ENCODE measurements around the gene SRD5A3. TPM values are rescaled to one million over a fixed set of nuclear protein-coding genes. Genes with fewer than 3 reads are reported as not detected.

Gene SRD5A3
- total and polyA plus RNA-seq, 4 donors = 5.2 to 18.2 (median 9.5) TPM

DNA sequence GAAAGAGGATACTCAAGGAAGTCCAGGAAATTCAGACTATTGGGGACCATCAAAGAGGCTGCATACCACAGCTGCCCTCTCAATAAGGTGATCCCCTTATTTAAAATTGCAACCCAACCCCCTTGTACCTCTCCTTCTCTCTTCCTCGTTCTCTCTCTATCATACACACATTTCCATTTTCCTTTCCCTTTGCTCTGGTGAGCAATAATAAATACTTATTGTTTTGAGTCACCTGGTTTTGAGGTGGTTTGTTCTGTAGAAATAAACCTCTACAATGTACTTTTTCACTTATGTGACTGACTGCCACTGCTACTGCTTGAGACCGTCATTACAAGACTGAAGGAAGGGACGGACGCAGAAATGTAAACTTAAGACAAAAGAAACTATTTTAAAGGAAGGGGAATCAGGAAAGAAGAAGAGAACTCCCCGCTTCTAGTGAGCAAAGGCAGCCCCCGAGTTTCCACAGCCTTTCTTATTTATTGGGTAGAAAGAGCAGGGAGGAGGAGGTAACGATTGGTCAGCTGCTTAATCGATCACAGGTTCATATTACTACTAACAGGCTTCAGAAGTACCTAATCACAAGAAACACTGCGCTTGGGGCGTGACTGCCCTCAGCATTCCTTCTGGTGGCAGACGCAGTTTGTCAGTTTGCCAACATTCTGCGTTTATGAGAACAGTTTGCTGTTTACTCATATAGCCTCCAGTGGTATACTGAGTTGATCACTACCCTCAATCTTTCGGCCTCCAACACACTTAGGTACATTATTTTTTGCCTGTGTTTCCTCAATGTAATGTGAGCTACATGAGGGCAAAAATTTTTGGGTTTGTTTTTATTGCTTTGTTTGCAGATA is 32.8 kb downstream of the SRD5A3 start:
- H3K27ac ChIP-seq (ENCODE audit: low read depth in 1 of 2, low read length in 2 of 2) = no peak overlapping the region

GRCh38 chr4:55380576-55380975 is 34.5 kb downstream of the SRD5A3 start:
- Histone ChIP-seq H3K4me1 (ENCODE audit: control insufficient read depth in 4 of 4, insufficient read depth in 4 of 4, low read length in 3 of 4) (no peaks in the 10 kb centered on the region), H3K4me3 (ENCODE audit: low read depth in 1 of 3, low read length in 3 of 3) (no peak overlapping the region), H3K9me3 (ENCODE audit: control insufficient read depth in 4 of 4, low read length in 3 of 4) (no peaks in the 10 kb centered on the region), H3K27ac (ENCODE audit: low read depth in 1 of 2, low read length in 2 of 2) (no peak overlapping the region), H3K27me3 (ENCODE audit: control insufficient read depth in 4 of 4, insufficient read depth in 4 of 4, low read length in 3 of 4) (no peaks in the 10 kb centered on the region), H3K36me3 (ENCODE audit: control insufficient read depth in 4 of 4, insufficient read depth in 3 of 4, low read depth in 1 of 4, low read length in 3 of 4) (no peaks in the 10 kb centered on the region), H3K9ac (ENCODE audit: low read depth in 1 of 2, low read length in 2 of 2) (no peak overlapping the region)
- WGBS = 80% methylated on average over 2 of the region's 2 CpGs
- TF ChIP-seq EGR1 (IDR thresholded peaks at IDR 0.05; ENCODE audit: low read depth in 2 of 2) = no peak
- TF ChIP-seq ATF3 (IDR thresholded peaks at IDR 0.05) = no peak
- TF ChIP-seq JUND (IDR thresholded peaks at IDR 0.05) = no peak
- no peak for TF ChIP-seq FOXA2 (IDR thresholded peaks at IDR 0.05)
- no peak for TF ChIP-seq NR2F2 (IDR thresholded peaks at IDR 0.05)
- no peak for TF ChIP-seq CTCF (IDR thresholded peaks at IDR 0.05; ENCODE audit: low read depth, low read length, missing input control)
- TF ChIP-seq, protein P1, sequence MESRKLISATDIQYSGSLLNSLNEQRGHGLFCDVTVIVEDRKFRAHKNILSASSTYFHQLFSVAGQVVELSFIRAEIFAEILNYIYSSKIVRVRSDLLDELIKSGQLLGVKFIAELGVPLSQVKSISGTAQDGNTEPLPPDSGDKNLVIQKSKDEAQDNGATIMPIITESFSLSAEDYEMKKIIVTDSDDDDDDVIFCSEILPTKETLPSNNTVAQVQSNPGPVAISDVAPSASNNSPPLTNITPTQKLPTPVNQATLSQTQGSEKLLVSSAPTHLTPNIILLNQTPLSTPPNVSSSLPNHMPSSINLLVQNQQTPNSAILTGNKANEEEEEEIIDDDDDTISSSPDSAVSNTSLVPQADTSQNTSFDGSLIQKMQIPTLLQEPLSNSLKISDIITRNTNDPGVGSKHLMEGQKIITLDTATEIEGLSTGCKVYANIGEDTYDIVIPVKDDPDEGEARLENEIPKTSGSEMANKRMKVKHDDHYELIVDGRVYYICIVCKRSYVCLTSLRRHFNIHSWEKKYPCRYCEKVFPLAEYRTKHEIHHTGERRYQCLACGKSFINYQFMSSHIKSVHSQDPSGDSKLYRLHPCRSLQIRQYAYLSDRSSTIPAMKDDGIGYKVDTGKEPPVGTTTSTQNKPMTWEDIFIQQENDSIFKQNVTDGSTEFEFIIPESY (IDR thresholded peaks at IDR 0.05) = no peak
- no peak for TF ChIP-seq HNF4A (conservative IDR thresholded peaks at IDR 0.05)
- TF ChIP-seq YY1 (IDR thresholded peaks at IDR 0.05) = no peak
- TF ChIP-seq, protein P2, sequence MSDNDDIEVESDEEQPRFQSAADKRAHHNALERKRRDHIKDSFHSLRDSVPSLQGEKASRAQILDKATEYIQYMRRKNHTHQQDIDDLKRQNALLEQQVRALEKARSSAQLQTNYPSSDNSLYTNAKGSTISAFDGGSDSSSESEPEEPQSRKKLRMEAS (IDR thresholded peaks at IDR 0.05) = no peak
- DNase-seq (ENCODE audit: low spot score) = no peak

More for the DNA sequence above, 32.8 kb downstream of the SRD5A3 start:
- no peaks in the 10 kb centered on the region for H3K27me3 ChIP-seq (ENCODE audit: control insufficient read depth in 4 of 4, insufficient read depth in 4 of 4, low read length in 3 of 4)
- WGBS = 78% methylated on average over 13 of the region's 13 CpGs
- H3K9me3 ChIP-seq (ENCODE audit: control insufficient read depth in 4 of 4, low read length in 3 of 4) = no peaks in the 10 kb centered on the region
- no peaks in the 10 kb centered on the region for H3K4me1 ChIP-seq (ENCODE audit: control insufficient read depth in 4 of 4, insufficient read depth in 4 of 4, low read length in 3 of 4)
- H3K36me3 ChIP-seq (ENCODE audit: control insufficient read depth in 4 of 4, insufficient read depth in 3 of 4, low read depth in 1 of 4, low read length in 3 of 4) = no peaks in the 10 kb centered on the region
- DNase-seq (ENCODE audit: low spot score) = no peak
- H3K4me3 ChIP-seq (ENCODE audit: low read depth in 1 of 3, low read length in 3 of 3) = no peak overlapping the region
- H3K9ac ChIP-seq (ENCODE audit: low read depth in 1 of 2, low read length in 2 of 2) = no peak overlapping the region
- no peak for TF ChIP-seq HNF4G (IDR thresholded peaks at IDR 0.05)
- TF ChIP-seq HNF4A (conservative IDR thresholded peaks at IDR 0.05) = no peak
- no peak for TF ChIP-seq RXRA (IDR thresholded peaks at IDR 0.05)
- no peak for TF ChIP-seq YY1 (IDR thresholded peaks at IDR 0.05)
- no peak for TF ChIP-seq CTCF (IDR thresholded peaks at IDR 0.05; ENCODE audit: low read depth, low read length, missing input control)
- TF ChIP-seq NR2F2 (IDR thresholded peaks at IDR 0.05) = no peak
- no peak for TF ChIP-seq JUND (IDR thresholded peaks at IDR 0.05)
- TF ChIP-seq TAF1 (conservative IDR thresholded peaks at IDR 0.05) = no peak
- no peak for TF ChIP-seq RAD21 (IDR thresholded peaks at IDR 0.05)
- no peak for TF ChIP-seq FOXA2 (IDR thresholded peaks at IDR 0.05)

Data from liver (tissue), 9 donors.